Smooth muscle cell (in vitro differentiated cells): ENCODE results near the gene ANK2. TPM values are rescaled to one million over a fixed set of nuclear protein-coding genes. Genes with fewer than 3 reads are reported as not detected.

Experiments used
- DNase-seq: peaks from one replicate; lab custom pipeline; 2025; ENCODE audit not compliant: unreplicated experiment; lab: John Stamatoyannopoulos, UW
- H2AFZ ChIP-seq: fragments of 200-600 bp; sonication (generic); 2 replicates; pipeline ENCODE4 v1.6.0; 2016; ENCODE audit warnings: antibody characterized with exemption, low read depth, mild to moderate bottlenecking
- H3F3A ChIP-seq: fragments of 200-600 bp; sonication (generic); 2 replicates; pipeline ENCODE4 v1.6.0; 2017; ENCODE audit warnings: antibody characterized with exemption, low read depth
- H3K27ac ChIP-seq: fragments of 200-600 bp; sonication (generic); 2 replicates; pipeline ENCODE4 v1.5.1; 2016; ENCODE audit warnings: low read depth, mild to moderate bottlenecking
- H3K27me3 ChIP-seq: fragments of 200-600 bp; sonication (generic); 2 replicates; pipeline ENCODE4 v1.6.1; 2016; ENCODE audit warnings: low read depth, mild to moderate bottlenecking
- H3K36me3 ChIP-seq: fragments of 200-600 bp; sonication (generic); 2 replicates; pipeline ENCODE4 v1.5.1; 2016; ENCODE audit warnings: low read depth
- H3K4me1 ChIP-seq: fragments of 200-600 bp; sonication (generic); 2 replicates; pipeline ENCODE4 v1.5.1; 2016; ENCODE audit warnings: low read depth
- H3K4me2 ChIP-seq: fragments of 200-600 bp; sonication (generic); 2 replicates; pipeline ENCODE4 v1.6.0; 2016; ENCODE audit warnings: mild to moderate bottlenecking
- H3K4me3 ChIP-seq: fragments of 200-600 bp; sonication (generic); 2 replicates; pipeline ENCODE4 v1.5.1; 2016; ENCODE audit warnings: mild to moderate bottlenecking
- H3K79me2 ChIP-seq: fragments of 200-600 bp; sonication (generic); 2 replicates; pipeline ENCODE4 v1.6.0; 2016; ENCODE audit warnings: low read depth, mild to moderate bottlenecking
- H3K9ac ChIP-seq: fragments of 200-600 bp; sonication (generic); 2 replicates; pipeline ENCODE4 v1.6.0; 2016; ENCODE audit warnings: low read depth
- H3K9me3 ChIP-seq: fragments of 200-600 bp; sonication (generic); replicated peaks from 2 replicates; pipeline ENCODE4 v1.5.1; 2016; ENCODE audit warnings: low read depth
- H4K20me1 ChIP-seq: fragments of 200-600 bp; sonication (generic); 2 replicates; pipeline ENCODE4 v1.6.0; 2016; ENCODE audit warnings: low read depth
- WGBS: methylation state at CpG from one replicate; pipeline ENCODE4 v1.1.7; 2016; ENCODE audit warnings: low lambda C conversion rate; 5-methylcytosine and 5-hydroxymethylcytosine counted together
- polyA plus RNA-seq: library from polyadenylated mRNA; unstranded; fragments of >200 nt; fragmentation: Nextera tagmentation; extraction: Ambion mirVana; gene quantifications from 2 replicates; pipeline ENCODE4 v1.2.1, GENCODE V29; 2016
- total RNA-seq: library from RNA; depleted of rRNA; stranded (reverse); fragments of >200 nt; gene quantifications from 2 replicates; pipeline ENCODE4 v1.2.3, GENCODE V29; 2014
- TF ChIP-seq, protein P1 (sequence below): fragments of 200-600 bp; sonication (generic); IDR thresholded peaks from 2 replicates; pipeline ENCODE4 v1.5.1; 2017; ENCODE audit warnings: borderline replicate concordance, mild to moderate bottlenecking, antibody characterized with exemption; ENCODE audit not compliant: insufficient read depth, poor library complexity, severe bottlenecking

The ANK2 gene
- total and polyA plus RNA-seq, 2 experiments from 2014 or later, result 2.2 to 8.1 TPM

DNA sequence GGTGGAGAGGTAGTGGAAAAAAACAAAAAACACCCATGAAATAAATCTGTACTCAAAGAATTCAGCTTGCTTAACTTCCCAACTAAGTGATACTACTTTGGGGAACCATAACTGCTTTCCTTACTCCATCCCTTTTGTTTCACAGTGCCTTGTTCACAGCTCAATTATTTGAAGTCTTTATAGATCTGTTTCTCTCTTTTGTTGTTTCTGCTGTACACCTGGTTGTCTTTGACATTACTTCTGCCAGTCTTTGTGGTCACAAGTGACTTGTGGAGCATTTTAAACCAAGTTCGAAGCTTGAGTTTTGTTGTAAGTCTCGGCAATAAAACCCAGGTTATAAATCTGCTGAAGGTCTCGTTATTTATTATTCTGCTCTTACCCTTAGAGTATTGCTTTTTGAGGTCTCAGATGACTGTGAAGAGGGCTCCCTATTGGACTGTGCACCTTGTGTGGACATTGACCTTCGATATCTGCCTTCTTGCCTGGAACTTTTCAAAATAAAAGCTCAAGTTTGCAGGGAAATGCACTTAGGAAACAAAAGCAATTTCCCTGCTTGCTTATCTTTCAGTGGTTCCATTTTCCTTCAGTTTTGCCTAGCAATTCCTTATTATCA, 59.8 kb downstream of the ANK2 start:
- no peak overlapping the region for H3K4me2 ChIP-seq
- no peaks in the 10 kb centered on the region for H4K20me1 ChIP-seq
- H3K27me3 ChIP-seq, result peaks cover 3% of the 10 kb centered on the region
- H3K27ac ChIP-seq, result no peak overlapping the region
- H3K4me1 ChIP-seq, result peaks cover 24% of the 10 kb centered on the region
- no peaks in the 10 kb centered on the region for H3K9me3 ChIP-seq
- no peak overlapping the region for H3K9ac ChIP-seq
- no peaks in the 10 kb centered on the region for H3F3A ChIP-seq
- H3K4me3 ChIP-seq, result peak overlapping the region; percentile 16
- TF ChIP-seq, protein P1, sequence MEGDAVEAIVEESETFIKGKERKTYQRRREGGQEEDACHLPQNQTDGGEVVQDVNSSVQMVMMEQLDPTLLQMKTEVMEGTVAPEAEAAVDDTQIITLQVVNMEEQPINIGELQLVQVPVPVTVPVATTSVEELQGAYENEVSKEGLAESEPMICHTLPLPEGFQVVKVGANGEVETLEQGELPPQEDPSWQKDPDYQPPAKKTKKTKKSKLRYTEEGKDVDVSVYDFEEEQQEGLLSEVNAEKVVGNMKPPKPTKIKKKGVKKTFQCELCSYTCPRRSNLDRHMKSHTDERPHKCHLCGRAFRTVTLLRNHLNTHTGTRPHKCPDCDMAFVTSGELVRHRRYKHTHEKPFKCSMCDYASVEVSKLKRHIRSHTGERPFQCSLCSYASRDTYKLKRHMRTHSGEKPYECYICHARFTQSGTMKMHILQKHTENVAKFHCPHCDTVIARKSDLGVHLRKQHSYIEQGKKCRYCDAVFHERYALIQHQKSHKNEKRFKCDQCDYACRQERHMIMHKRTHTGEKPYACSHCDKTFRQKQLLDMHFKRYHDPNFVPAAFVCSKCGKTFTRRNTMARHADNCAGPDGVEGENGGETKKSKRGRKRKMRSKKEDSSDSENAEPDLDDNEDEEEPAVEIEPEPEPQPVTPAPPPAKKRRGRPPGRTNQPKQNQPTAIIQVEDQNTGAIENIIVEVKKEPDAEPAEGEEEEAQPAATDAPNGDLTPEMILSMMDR, result no peak
- WGBS, result 91% methylated on average over 4 of the region's 4 CpGs
- H3K36me3 ChIP-seq, result no peaks in the 10 kb centered on the region
- no peaks in the 10 kb centered on the region for H3K79me2 ChIP-seq
- H2AFZ ChIP-seq, result no peak overlapping the region
- DNase-seq, result no peak

- H3K27ac ChIP-seq, result no peak overlapping the region
- TF ChIP-seq, protein P1, result no peak
- H3K79me2 ChIP-seq, result no peaks in the 10 kb centered on the region
- no peaks in the 10 kb centered on the region for H4K20me1 ChIP-seq
- no peak for DNase-seq
- H3K9ac ChIP-seq, result no peak overlapping the region
- no peaks in the 10 kb centered on the region for H3K36me3 ChIP-seq
- H3K27me3 ChIP-seq, result peaks cover 3% of the 10 kb centered on the region
- H3K4me2 ChIP-seq, result no peak overlapping the region
- H3K9me3 ChIP-seq, result no peaks in the 10 kb centered on the region
- H3K4me1 ChIP-seq, result peaks cover 37% of the 10 kb centered on the region
- H3F3A ChIP-seq, result no peaks in the 10 kb centered on the region
- no peak overlapping the region for H2AFZ ChIP-seq
- H3K4me3 ChIP-seq, result no peak overlapping the region
- 58% methylated on average over 2 of the region's 2 CpGs for WGBS
These were observed 63.0 kb downstream of the ANK2 start for GRCh38 chr4:113112338-113112978.

- H4K20me1 ChIP-seq, result no peaks in the 10 kb centered on the region
- H3K9ac ChIP-seq, result no peak overlapping the region
- no peak overlapping the region for H3K4me3 ChIP-seq
- H3K36me3 ChIP-seq, result no peaks in the 10 kb centered on the region
- TF ChIP-seq, protein P1, result no peak
- no peak overlapping the region for H3K4me2 ChIP-seq
- H2AFZ ChIP-seq, result no peak overlapping the region
- DNase-seq, result no peak
- H3K9me3 ChIP-seq, result no peaks in the 10 kb centered on the region
- H3F3A ChIP-seq, result no peaks in the 10 kb centered on the region
- H3K79me2 ChIP-seq, result no peaks in the 10 kb centered on the region
- WGBS, result 40% methylated on average over 2 of the region's 2 CpGs
- peaks cover 3% of the 10 kb centered on the region for H3K27me3 ChIP-seq
- peaks cover 37% of the 10 kb centered on the region for H3K4me1 ChIP-seq
- H3K27ac ChIP-seq, result no peak overlapping the region
These were observed 63.7 kb downstream of the ANK2 start for GRCh38 chr4:113113151-113113550.

- no peaks in the 10 kb centered on the region for H3F3A ChIP-seq
- 87% methylated on average over 2 of the region's 2 CpGs for WGBS
- no peaks in the 10 kb centered on the region for H3K9me3 ChIP-seq
- no peaks in the 10 kb centered on the region for H3K79me2 ChIP-seq
- H2AFZ ChIP-seq, result no peak overlapping the region
- DNase-seq, result no peak
- no peak overlapping the region for H3K4me2 ChIP-seq
- no peak overlapping the region for H3K4me3 ChIP-seq
- TF ChIP-seq, protein P1, result no peak
- H3K4me1 ChIP-seq, result peaks cover 37% of the 10 kb centered on the region
- H3K27me3 ChIP-seq, result no peaks in the 10 kb centered on the region
- no peak overlapping the region for H3K9ac ChIP-seq
- H3K36me3 ChIP-seq, result no peaks in the 10 kb centered on the region
- H3K27ac ChIP-seq, result no peak overlapping the region
- H4K20me1 ChIP-seq, result no peaks in the 10 kb centered on the region
These were observed 65.4 kb downstream of the ANK2 start for GRCh38 chr4:113114884-113115283.
